ENCODE data around the gene RPS13.
"Not testable (repeated sequence)": the region's sequence is repeated elsewhere in the genome, so short reads cannot be mapped to it uniquely, and the experiment has no call there.

The RPS13 gene

GRCh38 chr11:17036666-17037658 lies 40.5 kb downstream of the RPS13 start:
- DNase-seq (ENCODE audit: low read depth in 4 of 4, low spot score in 1 of 4): no peak

DNA sequence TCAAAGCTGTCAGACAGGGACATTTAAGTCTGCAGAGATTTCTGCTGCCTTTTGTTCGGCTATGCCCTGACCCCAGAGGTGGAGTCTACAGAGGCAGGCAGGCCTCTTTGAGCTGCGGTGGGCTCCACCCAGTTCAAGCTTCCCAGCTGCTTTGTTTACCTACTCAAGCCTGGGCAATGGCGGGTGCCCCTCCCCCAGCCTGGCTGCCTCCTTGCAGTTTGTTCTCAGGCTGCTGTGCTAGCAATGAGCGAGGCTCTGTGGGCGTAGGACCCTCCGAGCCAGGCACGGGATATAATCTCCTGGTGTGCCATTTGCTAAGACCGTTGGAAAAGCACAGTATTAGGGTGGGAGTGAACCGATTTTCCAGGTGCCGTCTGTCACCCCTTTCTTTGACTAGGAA lies 43.4 kb downstream of the RPS13 start:
- DNase-seq (ENCODE audit: low read depth in 4 of 4, low spot score in 1 of 4): not testable (repeated sequence)

- DNase-seq (ENCODE audit: low read depth in 4 of 4, low spot score in 1 of 4): no peak
Measured at GRCh38 chr11:17026487-17027082, 50.9 kb downstream of the RPS13 start.

DNA sequence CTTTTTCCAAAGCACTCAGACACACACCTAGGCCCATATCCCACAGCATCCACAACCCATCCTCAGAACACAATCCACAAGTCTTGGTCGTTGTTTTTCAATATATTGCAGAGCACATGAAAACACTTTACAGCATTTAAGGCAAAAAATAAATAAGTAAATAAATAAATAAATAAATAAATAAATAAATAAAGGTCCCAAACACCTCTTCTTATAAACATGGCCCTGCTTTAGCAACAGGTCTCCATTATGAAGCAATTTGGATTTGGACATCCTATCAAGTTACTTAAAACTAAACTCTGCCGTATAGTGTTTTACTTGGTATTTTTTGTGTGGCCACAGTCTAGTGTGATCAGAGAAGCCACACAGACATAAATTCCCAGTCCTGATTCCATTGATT lies 52.5 kb downstream of the RPS13 start:
- no peak for DNase-seq (ENCODE audit: low read depth in 4 of 4, low spot score in 1 of 4)
